ENCODE results near the gene FMNL3. TPM values are rescaled to one million over a fixed set of nuclear protein-coding genes. Genes with fewer than 3 reads are reported as not detected.
"Not testable (repeated sequence)": the region's sequence is repeated elsewhere in the genome, so short reads cannot be mapped to it uniquely, and the experiment has no call there.

Gene FMNL3
- polyA plus RNA-seq, 10 donors: 22.4 to 37.9 (median 26.4) TPM

DNA sequence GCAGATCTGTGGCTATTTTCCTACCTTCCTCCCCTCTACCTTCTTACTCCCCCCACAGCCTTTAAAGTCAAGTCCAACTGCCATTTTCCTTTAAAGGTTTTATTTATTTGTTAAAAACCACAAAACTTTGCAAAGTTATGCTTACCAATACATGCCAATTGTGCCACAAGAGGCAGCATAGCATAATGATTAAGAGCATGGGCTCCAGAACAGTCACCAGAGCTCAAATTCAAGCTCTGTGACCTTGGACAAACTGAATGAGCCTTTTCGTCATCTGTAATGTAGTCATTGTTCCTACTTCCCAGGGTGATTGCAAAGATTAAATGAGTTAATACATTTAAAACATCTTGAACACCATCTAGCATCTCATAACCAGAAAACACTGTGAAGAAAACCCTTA is 13.0 kb upstream of the FMNL3 start:
- DNase-seq: no peak

DNA sequence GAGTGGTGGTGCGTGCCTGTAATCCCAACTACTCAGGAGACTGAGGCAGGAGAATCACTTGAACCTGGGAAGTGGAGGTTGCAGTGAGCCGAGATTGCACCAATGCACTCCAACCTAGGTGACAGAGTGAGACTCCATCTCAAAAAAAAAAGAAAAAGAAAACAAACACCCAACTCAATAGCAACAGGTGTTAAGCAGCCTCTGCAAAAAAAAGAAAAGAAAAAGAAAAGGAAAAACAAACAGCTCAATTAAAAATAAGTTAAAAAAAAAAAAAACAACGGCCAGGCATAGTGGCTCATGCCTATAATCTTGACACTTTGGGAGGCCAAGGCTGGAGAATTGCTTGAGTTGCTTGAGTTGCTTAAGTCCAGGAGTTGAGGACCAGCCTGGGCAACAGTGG is 10.6 kb upstream of the FMNL3 start:
- not testable (repeated sequence) for DNase-seq

DNA sequence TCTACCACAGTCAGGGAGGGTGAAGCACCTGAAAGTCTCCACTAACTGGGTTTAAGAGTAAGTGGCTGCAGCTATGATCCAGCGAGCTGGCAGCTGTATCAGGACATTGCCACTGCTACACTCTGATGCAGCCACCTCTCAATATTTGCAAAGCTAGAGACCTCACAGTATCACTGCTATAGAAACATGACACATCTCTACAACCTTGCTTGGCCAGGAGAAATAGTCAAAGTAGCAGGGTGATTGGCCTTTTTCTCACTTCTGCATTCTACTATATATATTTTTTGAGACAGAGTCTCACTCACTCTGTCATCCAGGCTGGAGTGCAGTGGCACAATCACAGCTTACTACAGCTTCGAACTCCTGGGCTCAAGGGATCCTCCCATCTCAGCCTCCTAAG is 9.3 kb upstream of the FMNL3 start:
- DNase-seq: no peak

GRCh38 chr12:49713952-49714351 is 6.7 kb upstream of the FMNL3 start:
- DNase-seq: not testable (repeated sequence)

- DNase-seq: no peak
These were observed 1.6 kb upstream of the FMNL3 start for GRCh38 chr12:49708851-49709250.

GRCh38 chr12:49707812-49708147 is 575 bp upstream of the FMNL3 start:
- DNase-seq: no peak

- DNase-seq: peak; percentile 21 to 83 (median 54)
These were observed 666 bp downstream of the FMNL3 start for GRCh38 chr12:49706351-49707127.

GRCh38 chr12:49705479-49706134 is 1.6 kb downstream of the FMNL3 start:
- peak; percentile 16 to 47 (median 41) for DNase-seq

DNA sequence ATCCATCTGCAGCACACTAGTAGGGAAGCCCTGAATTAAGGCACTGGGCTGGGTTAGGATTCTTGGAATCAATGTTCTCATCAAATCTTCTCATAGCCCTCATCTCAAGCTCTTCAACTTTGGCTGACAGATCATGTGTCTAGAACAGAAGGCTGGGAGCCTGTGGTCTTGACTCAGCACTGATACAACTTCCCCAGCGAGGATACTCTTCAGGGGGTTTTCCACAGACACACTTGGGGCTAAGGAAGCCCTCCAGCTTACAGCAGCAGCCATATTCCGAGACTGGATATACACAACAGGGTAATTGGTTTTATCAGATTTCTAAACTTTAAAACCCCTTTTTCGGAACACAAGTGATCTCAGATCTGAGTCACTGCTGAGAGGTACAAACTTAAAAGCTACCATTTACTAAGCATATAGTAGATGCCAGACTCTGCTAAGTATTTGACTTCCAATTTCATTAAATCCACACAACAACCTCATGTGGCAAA is 3.5 kb downstream of the FMNL3 start:
- DNase-seq: peak in 2 of 3 donors; percentile 19 to 63

DNA sequence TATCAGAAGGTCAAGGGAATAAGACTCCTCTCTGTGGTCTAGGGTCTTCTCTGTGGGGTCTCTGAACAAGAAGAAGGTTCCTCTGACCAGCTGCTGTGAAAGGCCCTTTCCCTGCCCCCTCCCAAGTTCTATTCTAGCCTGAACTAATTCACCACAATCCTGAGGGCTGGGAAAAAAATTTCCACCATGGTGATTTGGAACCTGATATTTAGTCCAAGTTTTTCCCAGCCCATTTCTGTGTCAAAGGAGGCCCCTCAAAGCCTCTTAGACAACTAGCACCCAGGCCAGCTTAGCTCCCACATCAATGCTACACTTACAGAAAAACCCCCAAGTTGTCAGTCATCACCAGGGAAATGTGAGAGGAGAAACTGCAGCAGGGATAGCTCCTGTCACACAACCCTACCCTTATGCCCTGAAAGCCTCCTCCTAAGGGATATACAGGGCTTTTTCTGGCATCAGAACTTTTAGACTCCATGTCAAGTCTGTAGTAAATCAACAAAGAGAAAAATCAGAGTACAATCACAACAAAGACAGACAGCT is 4.5 kb downstream of the FMNL3 start:
- peak in 1 of 3 donors; percentile 41 for DNase-seq

DNA sequence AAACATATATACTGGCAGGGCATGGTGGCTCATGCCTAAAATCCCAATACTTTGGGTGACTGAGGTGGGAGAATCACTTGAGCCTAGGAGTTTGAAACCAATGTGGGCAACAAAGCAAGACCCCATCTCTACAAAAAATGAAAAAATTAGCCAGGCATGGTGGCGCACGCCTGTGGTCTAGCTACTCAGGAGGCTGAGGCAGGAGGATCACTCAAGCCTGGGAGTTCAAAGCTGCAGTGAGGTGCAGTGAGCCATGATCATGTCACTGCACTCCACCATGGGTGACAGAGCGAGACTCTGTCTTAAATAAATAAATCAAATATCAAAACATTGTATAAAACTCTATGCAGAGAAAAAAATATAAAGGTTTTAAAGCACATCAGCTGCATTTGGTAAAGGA is 5.2 kb downstream of the FMNL3 start:
- DNase-seq: no peak

DNA sequence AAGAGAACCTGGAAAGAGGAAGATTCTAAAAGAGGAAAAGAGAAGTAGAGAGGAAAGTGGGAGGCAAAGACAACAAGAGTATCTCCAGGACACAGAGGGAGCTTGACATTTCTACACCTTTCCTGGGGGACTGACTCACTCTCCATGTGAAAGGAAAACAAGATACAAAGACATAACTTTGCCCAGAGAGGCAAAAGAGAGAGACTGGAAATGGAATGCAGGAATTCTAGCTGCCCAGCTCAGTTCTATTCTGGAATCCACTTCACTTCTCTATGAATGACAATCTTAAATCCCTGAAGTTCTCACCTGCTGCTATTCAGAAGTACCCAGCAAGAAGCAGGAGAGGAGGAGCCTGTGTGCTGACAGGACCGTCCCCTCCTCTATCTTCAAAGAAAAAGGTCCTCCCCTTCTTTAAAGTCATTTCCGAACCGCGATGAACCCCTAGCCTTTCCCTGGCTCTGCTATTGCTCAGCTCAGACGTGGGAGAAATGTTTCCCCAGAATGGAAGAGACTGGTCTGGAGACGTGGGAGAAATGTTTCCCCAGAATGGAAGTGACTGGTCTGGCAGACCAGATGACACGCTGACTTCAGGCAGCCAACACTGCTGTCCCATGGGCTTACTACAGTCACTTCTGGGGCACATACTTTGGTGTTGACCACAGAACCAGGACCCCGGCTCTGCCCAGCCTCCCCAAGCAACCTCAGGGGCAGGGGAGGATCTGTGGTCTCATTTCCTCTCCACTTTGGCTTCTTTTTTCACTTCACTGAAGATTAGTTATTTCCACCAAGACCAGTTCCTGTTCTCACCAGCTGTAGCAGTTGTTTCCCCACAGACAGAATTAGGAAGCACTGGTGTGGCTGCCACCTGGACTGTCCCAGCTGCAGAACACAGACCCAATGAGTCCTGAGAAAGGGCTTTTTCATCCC is 8.3 kb downstream of the FMNL3 start:
- peak in 2 of 3 donors; percentile 32 to 63 for DNase-seq

GRCh38 chr12:49697808-49698207 is 9.4 kb downstream of the FMNL3 start:
- DNase-seq: no peak

DNA sequence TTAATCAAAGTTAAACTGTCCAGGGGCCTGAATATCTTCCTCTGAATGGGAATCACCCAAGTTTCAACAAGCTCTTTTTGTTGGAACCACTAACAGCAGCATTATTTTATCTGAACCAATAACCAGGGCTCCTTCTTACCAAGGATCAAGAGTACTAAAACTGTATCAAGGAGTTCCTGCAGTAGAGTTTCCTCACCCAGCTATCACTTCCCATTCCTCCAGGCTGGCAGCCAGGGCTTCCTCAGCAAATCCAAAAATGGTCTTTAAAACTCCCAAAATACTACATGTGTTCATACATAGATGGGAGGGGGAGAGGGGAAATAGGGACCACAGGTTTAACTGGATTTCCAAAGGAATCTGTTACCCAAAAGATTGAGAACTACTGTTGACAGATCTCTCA is 10.5 kb downstream of the FMNL3 start:
- DNase-seq: no peak

DNA sequence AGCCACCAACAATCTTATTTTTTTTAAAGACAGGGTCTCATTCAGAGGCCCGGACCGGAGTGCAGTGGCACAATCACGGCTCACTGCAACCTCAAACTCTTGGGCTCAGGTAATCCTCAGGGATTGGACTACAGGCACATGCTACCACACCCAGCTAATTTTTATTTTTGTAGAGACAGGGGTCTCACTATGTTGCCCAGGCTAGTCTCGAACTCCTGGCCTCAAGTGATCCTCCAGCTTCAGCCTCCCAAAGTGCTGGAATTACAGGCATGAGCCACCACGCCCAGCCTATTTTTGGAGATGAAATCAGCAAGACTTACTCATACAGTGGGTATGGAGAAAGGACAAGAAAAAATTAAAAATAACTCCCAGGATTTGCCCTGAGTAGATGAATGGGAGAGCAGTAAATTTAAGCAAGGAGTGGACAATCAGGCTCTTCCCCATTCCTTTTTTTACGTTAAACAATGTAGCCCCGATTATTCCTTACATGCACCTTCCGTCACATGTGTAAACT is 13.2 kb downstream of the FMNL3 start:
- no peak for DNase-seq

DNA sequence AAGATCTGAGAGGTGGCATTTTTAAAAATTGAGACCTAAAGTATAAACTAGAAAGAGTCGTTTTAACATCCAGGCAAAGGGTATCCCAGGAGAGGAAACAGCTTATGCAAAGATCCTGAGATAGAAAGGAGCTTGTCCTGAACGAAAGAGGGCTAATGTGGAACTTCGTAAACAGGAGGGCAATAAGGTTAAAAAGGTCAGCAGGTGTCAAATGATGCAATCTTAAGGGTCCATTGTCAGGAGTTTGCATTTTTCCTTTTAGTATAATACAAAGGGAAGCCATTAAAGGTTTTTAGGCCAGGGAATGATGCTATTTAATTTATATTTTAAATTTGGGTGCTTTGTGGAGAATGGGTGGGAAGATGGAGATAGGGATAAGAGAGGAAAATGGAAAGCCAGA is 14.4 kb downstream of the FMNL3 start:
- no peak for DNase-seq

GRCh38 chr12:49689785-49690184 is 17.4 kb downstream of the FMNL3 start:
- DNase-seq: no peak

- no peak for DNase-seq
These were observed 18.0 kb downstream of the FMNL3 start for GRCh38 chr12:49689237-49689636.

- no peak for DNase-seq
These were observed 19.3 kb downstream of the FMNL3 start for GRCh38 chr12:49687941-49688340.

DNA sequence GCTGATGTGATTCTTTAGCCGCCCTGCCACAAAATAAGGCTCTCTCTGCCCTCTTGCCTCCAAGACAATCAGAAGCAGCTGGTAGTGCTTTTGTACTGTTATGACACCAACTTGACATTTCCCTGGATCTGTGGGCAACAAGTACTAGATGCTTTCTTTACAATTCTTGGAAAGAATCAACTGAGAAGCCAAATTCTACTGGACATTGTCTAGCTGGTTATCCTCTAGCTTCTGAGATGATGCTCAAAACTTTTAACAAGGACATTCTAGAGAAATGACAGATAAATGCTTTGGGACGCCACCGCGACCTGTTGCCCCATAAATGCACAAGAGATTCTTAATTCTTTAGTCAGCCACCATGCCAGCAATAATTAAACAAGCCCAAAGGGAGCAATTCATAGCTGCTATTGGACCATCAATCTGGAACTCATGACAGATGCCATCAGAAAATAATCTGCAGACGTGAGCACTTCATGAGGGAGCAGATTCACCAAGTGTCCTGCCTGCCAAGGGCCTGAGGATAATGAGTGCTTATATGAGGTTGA is 22.8 kb downstream of the FMNL3 start:
- no peak for DNase-seq

DNA sequence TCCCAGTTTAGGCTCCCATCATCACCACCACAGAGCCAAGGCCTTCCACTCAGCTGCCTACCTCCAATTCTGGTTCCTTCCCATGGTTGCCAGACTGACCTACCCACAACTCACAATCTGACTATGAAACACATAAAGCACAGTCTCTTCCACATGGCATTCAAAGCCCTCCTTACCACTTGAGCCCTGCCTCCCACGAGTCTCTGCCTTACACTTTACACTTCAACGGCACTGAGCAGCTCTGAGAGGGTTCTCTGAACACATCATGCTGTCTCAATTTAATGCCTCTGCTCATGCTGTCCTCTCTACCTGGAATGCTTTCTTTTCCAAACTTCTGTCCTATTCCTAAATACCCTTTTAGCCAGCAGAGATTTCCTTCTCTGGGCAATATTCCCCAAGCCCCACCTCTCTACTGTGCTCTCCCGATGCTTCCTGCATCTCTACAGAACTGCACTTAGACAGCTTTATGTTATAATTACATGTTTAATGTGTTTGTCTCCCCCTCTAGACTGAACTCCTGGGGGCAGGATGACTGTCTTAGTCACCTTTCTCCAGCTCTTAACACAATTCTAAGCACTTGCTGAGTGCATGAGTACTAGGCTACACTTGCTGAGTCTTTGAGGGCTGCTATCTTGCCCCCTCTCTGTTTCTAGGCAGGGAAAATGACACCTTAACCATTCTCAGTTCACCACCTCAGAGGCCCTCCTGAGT is 23.5 kb downstream of the FMNL3 start:
- no peak for DNase-seq

All from muscle of back (tissue), 11 donors.